GM21576 (cell line): Measurements from ENCODE around the gene TGFA.

ENCODE experiments used
- ATAC-seq: cut with Tn5 transposase; IDR thresholded peaks from one replicate; pipeline ENCODE4 v1.9.1; 2021; ENCODE audit warnings: mild to moderate bottlenecking, moderate library complexity; ENCODE audit not compliant: unreplicated experiment

The TGFA gene

DNA sequence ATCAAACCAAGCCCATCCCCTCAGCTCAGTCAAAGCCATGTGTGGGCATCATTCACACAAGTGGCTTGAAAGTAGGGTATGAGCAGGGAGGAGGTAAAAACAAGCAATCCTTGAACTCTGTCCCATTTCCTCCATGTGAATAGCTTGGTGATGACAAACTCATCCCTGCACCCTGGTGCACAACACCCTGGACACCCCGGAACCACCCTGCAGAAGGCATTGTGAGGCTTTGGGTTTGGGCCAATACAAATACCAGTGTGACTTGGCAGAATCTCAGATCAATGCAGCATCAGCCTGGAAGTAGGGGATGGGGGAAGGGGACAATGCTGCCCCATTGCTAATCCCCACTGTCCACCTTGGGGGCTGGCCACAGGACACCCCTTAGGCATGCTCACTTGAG lies 28.6 kb downstream of the TGFA start:
- no peak for ATAC-seq

DNA sequence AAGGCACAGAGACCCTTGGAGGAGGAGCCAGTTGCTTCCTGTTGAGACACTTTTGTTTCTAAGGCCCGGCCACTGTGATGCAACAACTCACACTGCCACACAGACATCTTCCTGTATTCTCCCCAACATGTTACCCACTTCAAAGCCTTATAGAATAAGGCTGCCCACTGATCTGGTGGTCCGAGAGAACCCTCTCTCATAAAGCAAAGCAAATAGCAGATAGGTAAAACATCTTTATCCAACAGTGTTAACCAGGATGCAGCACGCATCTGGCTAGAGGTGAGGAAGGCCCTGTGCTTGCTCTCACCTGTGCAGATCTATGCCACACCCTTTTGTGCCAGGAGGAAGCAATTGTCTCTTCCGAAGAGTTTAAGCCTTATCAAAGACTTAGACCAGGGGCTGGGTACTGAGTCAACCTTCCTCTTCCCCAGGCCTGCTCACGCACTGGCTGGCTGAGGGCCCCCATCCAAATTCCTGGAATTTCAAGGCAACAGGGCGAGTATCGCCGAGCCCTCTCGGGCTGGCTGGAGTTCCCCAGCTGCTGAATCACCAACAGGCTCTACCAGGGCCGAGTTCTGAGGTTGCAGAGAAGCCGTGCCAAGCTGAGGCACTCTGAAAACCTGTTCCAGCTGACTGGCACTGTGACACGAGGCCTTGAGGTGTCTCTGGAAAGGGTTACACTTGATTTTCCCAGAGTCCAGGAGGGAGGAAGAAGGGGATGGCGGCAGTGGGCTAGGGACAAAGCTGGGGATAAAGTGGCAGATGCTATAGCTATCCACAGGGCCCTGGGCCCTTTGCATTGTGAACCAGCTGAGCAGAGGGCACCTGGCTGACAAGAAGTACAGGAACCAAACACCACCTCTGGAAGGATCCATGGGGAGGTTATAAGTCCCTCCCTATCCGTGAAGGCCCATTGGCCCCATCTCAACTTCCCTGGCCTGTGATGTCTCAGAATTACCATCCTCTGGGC lies 29.3 kb downstream of the TGFA start:
- ATAC-seq, result no peak

DNA sequence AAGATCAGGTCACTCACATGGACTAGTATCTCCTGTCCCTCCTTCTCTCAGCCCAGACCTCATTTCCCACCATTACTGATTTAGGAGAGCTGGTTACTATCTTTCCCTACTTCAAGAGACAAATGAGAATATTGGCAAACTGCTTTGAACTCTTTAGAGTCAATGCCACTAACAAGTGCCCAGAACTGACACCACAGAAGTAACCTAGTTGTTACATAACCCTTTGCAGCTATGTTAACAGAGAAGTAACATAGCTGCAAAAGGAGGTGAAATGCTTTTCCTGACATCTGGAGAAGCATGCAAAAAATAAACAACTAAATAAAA lies 30.0 kb downstream of the TGFA start:
- no peak for ATAC-seq

DNA sequence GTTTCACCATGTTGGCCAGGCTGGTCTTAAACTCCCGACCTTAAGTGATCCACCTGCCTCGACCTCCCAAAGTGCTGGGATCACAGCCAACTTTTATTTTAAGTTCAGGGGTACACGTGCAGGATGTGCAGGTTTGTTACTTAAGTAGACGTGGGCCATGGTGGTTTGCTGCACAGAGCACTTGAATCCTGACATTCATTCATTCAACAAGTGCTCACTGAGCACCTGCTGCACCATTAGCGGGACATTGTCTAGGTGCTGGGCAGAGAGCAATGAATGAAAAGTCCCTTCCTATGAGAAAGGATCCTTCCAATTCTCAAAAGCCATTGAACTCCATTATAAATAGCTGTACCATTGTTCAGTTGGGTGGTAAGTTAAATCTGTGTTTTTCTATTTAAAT lies 31.0 kb downstream of the TGFA start:
- no peak for ATAC-seq

DNA sequence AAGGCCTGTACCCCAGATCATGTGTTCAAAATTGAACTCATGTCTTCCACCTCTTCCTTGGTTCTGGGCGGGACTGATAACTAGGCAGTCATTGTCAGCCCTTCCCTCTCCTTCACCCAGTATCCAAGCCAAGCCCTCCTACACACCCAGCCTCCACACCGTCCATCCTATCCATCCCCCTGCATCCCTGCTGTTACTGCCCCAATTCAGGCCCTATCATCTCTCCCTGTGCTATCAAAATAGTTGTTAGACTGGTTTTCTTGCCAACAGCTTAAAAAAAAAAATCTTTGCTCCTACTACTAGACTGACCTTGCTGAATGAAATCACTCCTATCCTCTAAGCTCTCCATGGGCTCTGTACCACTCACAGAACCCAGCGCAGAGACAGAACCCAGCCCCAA lies 32.8 kb downstream of the TGFA start:
- ATAC-seq, result no peak

DNA sequence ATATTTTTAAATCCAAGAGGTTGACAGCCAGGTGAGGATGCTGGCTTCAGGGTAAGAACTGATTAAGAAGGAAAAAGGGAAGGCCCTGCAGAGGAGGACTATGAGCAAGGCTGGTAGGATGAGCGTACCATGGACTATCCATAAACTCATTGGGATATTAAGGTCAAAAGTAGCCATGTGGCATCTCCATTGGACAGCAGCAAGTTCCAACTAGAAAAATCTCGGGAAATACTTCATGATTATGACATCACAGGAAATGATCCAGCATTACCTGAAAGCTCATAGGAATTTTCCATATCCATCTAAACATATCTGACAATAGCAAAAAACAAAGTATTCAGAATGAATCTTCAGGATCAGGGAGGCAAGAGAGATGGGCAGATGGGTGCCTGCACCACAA lies 34.2 kb downstream of the TGFA start:
- ATAC-seq, result no peak

DNA sequence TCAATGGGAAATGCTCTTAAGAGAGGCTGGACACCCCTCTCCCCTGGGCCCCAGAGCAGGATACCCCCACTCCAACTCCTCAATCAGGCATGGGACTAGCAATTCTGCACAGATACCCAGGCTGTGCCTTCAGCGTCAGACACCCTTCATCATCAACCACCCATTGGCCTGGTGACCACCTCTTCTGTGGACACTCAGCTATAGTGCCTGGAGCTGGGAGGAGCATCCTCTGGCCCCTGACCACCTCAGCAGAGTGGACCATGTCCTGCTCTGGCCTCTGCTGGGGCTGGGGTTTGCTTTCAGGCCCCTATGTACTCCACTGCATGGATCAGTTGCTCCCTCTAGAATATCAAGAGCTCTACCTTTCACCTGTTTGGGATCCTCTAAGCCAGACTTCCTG lies 35.1 kb downstream of the TGFA start:
- ATAC-seq, result no peak

DNA sequence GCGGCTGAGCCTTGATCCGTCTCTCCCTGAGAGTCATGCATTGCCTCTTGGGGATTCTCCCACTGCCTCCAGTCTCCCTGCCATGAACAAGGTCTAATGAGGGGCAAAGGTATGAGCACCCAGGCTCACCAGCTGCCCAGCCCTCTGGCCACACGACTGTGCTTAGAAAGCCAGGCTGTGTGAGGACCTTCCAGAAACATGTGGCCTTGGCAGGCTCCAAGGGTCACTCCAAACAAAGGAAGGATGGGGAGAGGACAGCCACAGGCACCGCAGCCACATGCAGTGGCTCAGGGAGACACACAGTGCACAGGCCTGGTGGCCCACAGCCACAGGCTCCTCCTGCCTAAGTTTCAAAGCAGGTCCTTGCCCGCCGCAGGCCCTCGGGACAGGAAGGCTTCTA lies 35.8 kb downstream of the TGFA start:
- no peak for ATAC-seq

DNA sequence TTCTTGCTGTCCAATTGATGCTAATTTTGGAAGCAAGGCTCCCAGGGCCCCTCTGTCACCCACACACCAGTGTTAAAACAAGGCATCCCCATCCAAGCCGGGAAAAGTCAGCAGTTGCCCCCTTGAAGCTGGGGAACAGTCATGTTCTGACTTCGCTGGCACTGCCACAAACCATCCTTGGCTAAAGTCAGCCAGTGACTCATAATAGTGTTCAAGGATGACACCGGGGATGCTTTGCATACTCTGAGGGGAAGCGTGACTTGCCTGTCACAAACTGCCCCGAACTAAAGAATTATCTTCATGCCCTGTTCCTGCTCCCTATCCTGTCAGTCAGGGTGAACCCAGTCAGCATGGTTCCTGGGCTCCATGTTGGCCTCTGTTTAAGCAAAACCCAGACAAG lies 37.0 kb downstream of the TGFA start:
- ATAC-seq, result peak; percentile 99

DNA sequence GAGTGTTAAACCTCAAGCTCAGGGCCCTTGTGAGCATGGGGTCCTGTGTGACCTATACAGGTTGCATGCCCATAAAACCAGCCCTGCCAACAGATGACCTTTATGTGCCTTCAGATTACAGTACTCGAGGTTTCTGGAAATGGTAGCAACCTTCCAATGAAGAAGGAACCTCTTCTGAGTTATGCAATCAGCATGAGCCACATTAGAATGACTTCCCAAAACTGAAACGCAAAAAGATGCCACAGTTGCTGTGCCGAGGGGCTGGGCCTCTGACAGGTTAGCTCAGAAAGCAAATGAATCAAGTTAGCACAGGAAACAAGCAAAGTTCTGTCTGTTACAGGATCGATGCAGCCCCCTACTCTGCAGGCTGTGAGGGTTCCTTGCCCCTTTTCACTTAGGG lies 37.7 kb downstream of the TGFA start:
- ATAC-seq, result no peak

DNA sequence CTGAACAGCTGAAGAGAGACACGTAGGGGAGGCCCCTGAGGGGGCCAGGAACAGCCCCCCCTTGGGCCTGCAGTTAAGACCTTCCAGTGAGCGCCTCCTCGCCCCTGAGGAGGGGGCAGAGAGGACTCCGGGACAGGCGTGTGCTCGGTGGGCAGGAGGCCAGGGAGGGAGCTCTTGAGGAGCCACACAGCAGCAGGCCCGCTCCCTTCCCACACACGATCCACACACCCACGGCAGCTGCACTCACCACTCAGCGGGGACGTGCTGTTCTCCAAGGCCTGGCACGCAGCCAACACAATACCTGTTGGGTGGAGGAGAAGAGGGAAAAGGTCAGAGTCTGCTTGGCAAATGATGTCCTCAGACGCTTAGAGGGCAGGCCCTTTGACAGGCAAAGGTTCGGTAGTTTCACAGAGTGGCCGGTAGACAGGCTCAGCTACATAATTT lies 39.0 kb downstream of the TGFA start:
- no peak for ATAC-seq

DNA sequence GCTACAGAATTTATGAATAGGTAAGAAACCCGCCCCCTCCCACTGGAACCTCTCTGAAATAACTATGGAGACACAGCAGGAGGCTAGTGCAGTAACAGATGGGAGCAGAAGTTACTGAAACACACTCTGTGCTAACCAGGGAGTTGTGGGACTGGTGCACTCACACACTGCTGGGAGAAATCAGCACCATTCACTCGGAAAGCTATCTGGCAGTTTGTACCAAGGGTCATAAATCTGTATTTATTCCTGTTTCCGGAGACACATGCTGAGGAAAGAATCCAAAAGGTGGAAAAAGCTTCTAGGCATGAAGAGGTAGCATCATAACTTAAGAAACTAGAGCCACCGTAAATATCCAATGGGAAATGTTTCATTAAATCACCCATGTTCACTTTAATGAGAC lies 39.9 kb downstream of the TGFA start:
- no peak for ATAC-seq

DNA sequence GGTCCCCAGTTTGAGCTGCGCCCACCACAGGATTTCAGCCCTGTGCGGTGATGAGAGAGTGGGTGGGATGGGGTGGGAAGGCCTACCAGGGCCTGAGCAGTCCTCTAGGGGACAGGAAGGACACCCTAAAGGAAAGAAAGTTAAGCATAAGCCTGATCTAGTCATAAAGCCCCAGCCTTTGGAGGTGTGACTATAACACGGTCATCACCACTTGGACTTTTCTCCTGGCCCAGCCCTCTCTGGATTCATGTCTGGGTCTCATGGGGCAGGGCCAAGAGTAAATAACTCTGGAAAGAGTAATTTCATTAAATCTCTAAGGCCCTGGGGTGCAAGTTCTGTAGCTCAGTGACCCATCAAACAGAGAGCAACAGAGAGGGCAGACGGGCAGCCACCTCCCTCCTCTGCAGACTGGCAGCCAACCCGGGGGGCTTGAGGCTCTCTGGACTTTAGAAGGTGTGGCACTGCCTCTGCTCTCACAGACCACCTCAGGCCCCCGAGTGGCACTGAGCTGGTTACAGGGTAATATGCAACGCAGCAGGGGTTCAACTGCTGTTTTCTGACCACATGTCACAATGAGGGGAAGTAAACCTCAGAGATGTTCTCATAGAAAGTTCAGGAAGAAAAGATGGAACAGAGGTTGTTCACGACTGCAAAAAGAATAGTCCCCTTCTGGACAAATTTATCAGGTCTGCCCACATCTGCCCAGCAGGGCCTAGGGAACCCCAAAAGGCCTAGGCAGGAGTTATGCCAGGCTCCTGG lies 41.5 kb downstream of the TGFA start:
- ATAC-seq, result no peak

DNA sequence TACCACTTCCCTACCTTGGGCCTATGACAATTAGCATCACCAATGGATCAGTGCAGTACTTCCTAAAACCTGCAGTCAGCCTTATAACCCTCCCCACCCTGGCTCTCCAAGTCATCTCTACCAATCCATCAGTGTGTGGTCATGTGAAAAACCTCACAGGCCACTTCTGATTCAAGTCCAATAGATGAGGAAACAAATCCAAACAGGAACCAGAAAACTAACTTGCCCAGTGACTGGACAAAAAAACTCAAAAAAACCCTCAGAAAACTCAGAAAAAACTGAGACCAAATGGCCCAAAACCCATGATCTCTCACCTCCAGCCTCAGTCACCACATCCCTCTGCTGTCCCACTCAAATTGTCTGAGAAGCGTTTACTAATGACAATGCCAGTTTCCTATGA lies 43.3 kb downstream of the TGFA start:
- ATAC-seq, result no peak

DNA sequence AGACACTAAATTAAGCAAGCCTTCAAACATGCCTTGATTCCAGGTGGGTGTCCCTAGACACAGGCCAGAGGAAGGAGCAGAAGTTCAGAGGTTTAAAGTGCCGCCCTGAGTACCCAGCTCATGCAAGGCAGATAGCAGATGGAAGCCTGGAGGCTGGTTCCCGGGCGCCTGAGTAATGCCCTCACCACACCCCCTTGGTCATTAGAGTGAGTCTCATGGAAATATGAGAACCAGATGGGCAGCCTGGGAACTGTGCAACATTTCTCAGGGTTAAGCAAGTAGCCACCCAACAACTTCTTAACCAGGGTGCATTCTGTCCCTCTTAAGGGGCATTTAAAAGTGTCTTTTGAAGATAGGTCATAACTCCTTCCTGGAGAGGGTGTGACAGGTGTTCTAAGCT lies 44.1 kb downstream of the TGFA start:
- no peak for ATAC-seq

DNA sequence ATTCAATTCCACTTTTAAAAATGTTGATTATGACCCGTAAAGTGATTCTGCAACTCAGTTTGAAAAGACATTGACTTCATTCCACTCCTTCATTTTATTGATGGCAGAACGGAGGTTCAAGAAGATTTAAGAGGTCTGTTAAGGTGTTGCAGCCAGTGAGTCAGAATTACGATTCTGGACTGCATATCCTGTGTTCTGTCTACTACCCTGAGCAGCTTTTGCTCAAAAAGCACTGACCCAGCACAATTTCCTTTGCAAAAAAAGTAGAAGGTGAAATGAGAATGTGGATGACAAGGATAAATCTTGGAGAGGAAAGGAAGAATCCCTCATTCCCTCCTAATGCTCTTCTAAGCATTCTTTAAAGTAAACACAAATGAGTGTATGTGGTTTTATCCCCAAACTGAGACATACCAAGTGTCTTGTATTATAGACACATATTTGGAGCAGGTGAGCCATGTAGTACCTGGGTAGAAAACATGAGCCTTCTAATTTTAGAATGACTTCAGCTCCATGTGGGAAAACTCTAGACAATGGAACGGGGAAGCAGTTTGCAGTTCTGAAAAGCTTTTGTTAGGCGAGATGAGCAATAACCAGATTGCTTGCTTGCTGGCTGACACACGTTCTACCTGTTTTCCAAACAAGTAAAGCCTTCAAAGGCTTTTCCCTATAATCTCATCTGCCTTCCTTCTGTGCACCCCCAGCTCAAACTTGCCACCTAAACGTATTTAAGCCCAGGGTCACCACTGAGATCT lies 44.7 kb downstream of the TGFA start:
- no peak for ATAC-seq

DNA sequence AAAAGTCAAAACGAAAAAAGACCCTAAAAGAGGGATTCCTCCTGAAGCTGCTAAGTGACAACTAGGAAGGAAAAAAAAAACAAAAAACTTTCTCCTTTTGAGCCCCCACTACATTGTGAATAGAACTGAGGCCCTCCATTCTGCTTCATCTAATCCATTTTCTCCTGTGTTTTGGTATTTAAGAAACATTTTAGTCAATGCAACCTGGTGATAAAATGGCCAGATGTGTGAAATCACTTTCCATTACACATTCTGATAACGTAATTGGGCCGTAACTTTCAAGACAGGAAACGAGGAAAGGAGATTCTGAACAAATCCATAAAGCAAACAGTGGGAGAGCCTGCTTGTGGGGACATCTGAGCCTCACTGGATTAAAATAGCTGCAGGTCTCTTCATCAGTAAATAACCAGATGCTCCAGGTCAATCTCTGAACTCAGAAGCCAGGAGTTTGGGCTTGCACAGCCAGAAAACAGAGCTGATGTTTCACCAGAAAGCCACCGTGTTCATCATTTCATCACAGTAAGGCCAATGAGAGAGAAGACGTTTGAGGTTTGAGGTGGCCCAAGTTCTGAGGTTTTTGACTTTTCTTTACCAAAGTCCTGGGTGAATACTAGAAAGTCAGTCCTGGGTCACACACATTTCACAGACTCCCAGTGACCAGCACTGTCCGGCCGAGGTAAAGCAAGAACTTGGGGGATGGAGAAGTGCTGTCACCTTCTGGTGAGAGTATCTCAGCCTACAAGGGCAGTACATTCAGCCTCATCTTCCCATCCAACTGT lies 47.8 kb downstream of the TGFA start:
- no peak for ATAC-seq

DNA sequence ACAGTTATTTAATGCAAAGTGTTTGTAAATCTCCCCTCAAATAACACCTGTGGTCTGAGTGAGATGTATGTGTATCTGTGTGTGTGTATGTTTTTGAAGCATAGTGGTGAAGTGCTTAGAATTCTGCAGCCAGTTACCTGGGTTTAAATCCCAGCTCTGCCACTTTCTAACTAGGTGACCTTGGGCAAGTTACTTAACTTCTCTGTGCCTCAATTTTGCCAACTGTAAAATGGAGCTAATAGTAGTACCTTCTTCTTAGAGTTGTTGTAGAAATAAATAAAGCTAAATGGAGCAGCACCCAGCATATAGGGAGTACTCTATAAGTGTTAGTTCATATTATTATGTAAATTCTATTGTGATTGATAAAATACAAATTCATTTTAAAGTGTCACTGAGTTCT lies 48.9 kb downstream of the TGFA start:
- ATAC-seq, result no peak

DNA sequence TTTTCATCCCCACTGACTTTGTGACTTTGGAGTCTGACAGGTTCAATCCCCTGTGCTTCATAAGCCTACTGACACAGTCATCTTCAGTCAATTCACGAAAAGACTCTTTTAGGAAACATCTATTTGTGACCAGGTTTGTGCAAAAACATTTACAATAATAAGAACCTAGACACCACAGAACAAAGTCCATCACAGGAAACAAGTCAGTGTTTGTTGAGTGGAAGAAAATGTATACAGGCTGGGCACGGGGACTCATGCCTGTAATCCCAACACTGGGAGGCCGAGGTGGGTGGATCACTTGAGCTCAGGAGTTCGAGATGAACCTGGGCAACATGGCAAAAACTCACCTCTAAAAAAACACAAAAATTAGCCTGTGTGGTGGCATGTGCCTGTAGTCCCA lies 49.7 kb downstream of the TGFA start:
- ATAC-seq, result no peak

DNA sequence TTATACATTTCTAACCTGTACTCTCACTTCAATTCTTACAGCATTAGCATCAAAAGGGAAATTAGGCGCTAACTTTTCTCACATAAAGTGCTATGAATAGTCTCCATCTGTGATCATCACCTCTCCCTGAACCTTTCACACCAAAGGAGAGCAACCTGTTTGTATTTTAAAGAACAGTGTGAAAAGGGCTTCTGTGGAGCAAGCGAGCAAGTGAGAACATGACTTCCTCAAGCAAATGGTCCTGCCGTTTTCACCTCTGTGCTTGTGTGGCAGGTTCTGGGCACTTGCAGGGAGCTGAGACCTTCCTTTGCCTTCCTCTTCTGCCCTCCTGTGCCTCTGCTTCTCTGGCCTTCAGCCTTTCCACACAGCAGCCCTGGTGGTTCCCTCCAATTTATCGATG lies 51.9 kb downstream of the TGFA start:
- ATAC-seq, result no peak

DNA sequence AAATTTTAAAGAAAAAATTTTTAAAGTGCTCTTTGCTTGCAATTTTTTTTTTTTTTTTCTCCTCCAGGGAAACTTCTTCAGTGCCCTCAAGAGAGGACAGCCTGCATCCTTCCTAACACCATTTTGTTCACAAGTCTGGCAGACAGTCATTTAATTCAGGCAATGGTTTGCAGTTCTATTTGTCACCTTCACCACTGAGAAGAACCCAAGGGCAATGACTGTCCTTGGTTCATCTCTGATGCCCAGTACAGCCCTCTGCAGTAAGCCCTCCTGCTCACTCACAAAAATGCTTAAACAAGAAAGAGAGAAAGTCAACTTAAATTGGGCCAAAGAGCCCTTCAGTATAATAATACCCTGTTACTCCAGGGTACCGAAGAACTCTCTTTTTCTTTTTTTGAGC lies 52.4 kb downstream of the TGFA start:
- no peak for ATAC-seq
